RCC 7860 (cell line): ENCODE measurements around the gene LARGE2.
A peak's percentile ranks its signal among the peaks of the same experiment; 100 is the strongest.
"Not testable (repeated sequence)": the region's sequence is repeated elsewhere in the genome, so short reads cannot be mapped to it uniquely, and the experiment has no call there.

Source experiments
- DNase-seq: peaks from one replicate; pipeline ENCODE4 v3.0.0-alpha.2; 2015; ENCODE audit warnings: low spot score
- FAIRE-seq: peaks from 2 replicates; lab custom pipeline; 2012; peaks lifted over from hg19 to GRCh38; lab: Jason Lieb, UNC

The LARGE2 gene

DNA sequence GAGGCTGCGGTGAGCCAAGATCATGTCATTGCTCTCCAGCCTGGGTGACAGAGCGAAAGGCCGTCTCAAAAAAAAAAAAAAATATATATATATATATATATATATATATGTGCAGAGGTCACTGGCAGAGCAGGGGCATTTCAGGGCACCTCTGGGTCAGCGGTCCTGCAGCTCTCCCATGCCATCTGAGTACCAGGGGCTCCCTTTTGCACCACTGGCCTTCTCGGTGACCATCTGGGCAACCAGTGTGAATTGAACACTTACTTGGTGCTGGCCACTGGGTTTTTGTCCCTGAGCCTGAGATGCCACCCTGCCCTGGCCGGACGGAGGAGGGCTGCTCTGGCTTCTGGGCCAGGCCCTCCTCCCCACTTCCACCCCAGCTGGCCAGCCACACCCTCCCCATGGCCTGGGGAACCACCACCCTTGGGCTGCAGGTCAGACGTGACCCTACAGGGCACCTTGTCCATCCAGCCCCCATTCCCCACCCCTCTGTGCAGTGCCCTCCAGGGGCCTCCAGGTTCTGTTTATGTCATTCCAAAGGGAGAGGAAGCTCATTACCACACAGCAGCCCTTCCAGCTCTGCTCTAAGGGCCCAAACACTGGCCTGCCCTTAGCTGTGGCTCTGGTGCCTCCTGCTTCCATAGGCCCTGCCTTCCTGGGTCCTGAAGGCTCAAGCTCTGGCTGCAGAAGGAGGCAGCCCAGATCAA, 26.8 kb upstream of the LARGE2 start:
- FAIRE-seq (no peak), DNase-seq (no peak)

DNA sequence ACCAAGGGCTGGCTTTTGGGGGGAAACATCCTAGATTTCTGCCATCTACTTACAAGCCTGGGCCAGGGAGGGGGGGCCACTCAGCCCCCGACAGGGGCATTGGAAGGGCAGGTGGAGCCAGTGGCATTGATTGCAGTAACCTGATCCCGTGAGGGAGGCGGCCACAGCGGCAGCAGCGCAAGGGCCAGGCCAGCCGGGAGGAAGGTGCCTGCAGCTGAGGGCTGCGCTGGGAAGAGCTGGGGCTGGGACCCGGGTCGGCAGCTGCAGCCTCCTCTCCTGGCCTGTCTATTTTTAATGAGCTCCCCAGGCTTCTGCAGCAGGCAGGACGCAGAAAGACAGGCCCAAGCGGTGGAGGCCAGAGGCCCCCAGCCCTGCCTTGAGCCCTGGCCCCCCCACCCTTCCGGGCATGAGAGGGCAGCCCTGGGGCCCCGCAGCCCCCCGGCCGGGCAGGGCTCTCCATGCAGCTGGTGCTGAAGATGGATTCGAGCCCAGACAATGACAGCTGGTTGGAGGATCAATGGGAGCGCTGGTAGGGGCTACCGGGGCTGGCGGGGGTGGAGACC, 26.0 kb upstream of the LARGE2 start:
- FAIRE-seq = no peak

DNA sequence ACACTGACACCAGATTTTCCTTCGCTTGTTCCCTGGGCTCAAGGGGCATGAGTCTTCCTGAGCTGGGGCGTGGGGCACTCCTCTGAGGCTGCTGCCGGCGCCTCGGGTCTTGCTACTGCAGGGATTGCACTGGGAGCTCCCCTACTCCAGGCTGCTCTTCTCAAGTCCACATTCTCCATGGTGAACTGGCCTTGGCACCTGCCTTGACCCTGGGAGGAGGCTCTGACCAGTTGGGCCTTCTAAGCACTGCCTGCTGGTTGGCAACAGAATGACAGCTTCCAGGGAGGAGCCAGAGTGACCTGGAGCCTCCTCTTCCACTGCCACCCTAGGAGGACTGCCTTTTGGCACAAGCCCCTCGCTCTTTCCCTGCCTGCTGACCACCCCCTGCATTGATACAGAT, 24.9 kb upstream of the LARGE2 start:
- DNase-seq (no peak), FAIRE-seq (no peak)

More for the DNA sequence above, 26.0 kb upstream of the LARGE2 start:
- DNase-seq = no peak

DNA sequence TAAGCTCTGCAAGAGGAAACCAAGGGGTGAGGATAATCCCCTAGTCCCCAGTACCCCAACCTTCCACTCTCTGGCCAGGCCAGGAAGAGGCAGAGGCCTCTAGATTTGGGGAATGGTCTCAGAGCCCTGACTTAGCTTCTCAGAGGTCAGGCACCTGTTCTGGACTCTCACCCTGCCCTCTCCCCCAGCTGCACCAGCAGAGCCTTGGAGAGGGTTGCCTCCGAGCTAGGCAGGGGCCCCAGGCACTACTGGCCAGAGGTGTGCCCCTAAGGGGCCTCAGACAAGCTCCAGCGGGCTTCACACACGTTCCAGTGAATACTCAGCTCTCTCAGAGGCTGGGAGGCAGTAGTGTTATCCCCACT, 23.4 kb upstream of the LARGE2 start:
- DNase-seq (no peak), FAIRE-seq (no peak)

DNA sequence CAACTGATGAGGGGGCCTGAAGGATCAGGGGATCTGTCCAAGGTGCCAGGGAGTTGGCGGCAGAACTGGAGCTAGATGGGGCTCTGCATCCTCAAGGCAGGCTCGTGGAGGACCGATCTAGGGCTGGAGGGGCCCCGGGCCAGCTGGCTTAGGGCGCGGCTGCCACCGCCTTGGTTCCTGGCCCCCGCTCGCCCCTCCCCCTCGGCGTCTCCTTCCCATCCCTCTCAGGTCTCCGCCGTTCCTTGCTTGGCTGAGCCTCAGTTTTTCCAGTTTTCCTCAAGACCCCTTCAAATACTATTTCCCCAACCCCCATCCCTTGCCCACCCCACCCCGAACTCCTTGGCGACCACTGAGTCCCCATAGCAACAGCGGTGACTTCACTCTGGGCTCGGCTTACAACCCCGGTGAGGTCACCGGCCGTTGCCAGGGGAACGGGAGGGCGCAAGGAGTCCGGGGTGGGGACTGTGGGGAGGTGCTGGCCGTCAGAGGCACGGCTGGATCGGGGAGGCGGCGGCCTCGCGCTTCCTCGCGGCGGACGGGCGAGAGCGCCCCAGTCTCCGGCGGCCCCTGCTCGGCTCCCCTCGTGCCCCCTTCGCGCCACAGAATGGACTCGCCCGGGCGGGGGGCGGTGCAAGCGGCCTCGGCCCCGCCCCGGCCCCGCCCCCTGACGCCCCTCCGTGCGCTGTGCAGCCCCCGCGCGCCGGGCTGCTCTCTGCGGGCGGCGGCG, 22.8 kb upstream of the LARGE2 start:
- DNase-seq = peak; percentile 62
- FAIRE-seq = no peak

DNA sequence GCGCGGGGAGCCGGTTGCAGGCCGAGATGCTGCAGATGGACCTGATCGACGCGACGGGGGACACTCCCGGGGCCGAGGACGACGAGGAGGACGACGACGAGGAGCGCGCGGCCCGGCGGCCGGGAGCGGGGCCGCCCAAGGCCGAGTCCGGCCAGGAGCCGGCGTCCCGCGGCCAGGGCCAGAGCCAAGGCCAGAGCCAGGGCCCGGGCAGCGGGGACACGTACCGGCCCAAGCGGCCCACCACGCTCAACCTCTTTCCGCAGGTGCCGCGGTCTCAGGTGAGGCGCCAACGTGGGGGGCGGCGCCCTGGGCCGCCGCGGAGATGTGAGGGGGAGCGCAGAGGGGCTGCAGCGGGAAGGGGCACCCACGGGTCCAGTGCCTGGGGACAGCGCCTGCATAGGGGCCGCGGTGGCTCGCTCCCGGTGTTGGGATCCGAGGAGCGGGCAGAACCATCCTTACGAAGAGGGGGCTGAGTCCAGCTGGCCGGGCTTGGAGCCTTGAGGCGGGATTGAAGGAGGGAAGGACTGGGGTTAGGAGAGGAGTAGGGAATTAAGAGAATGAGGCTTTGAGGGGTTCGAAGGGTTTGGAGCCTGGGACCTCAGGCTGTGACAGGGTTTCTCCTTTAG, 22.2 kb upstream of the LARGE2 start:
- not testable (repeated sequence) for DNase-seq

DNA sequence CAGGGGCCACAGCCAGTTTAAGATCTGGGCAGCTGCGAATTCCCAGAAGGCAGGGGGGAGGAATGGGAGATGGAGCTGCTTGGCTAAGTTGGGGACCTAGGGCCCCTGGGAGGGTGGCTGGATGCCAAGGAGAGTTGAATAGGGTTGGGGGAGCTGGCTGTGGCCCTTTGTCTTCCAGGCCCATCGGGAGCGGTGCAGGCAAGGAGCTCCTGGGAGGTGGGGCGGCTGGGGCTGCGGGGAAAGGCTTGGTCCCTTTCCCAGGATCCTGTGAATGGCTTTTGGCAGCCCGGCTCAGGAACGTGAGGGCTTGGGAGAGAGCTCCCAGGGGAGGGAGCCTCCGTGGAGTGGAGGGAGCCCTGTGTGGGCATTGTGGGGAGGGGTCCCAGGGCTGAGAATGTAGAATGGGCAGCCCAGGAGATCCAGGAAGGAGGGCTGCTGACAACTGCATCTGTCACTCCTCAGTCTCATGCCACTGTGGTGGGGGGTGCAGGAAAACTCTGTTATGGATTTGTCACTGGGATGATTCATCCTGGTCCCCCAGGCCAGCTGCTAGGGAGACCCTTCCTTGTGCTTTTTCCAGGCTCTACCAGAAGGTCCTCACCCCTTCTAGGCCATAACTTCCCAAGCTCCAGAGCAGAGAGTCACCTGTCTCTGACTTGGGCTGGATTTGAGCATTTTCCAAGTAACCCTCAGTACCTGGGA, 21.4 kb upstream of the LARGE2 start:
- DNase-seq = no peak
- no peak for FAIRE-seq

More for the DNA sequence above, 22.2 kb upstream of the LARGE2 start:
- not testable (repeated sequence) for FAIRE-seq

DNA sequence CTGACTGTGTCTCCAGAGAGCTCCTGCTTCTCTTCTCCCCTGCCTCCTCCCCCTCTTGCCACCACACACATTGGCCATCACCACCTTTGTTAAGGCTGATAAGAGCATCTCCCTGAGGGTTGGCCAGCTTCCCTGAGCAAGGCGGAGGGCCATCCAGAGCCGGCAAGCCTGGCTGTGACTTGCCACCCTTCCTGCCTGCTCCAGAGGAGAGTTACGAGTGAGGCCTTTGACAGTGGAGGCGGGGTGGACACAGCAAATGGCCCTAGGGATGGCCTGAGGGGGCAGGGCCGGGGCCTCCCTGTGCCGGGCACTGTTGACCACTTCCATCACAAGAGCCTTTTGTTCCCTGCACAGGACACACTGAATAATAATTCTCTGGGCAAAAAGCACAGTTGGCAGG, 20.8 kb upstream of the LARGE2 start:
- no peak for DNase-seq
- no peak for FAIRE-seq

DNA sequence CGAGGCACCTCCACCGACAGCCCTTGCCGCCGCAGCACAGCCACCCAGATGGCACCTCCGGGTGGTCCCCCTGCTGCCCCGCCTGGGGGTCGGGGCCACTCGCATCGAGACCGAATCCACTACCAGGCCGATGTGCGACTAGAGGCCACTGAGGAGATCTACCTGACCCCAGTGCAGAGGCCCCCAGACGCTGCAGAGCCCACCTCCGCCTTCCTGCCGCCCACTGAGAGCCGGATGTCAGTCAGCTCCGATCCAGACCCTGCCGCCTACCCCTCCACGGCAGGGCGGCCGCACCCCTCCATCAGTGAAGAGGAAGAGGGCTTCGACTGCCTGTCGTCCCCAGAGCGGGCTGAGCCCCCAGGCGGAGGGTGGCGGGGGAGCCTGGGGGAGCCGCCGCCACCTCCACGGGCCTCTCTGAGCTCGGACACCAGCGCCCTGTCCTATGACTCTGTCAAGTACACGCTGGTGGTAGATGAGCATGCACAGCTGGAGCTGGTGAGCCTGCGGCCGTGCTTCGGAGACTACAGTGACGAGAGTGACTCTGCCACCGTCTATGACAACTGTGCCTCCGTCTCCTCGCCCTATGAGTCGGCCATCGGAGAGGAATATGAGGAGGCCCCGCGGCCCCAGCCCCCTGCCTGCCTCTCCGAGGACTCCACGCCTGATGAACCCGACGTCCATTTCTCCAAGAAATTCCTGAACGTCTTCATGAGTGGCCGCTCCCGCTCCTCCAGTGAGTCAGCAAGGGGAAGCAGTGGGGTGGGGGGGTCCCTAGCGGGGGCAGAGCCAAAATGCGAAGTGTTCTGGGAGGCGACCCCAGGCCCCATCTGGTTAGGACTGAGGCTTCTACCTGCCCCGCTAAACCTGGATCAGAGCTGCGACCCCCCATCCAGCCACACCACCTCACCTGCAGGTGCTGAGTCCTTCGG, 19.7 kb upstream of the LARGE2 start:
- FAIRE-seq = no peak

DNA sequence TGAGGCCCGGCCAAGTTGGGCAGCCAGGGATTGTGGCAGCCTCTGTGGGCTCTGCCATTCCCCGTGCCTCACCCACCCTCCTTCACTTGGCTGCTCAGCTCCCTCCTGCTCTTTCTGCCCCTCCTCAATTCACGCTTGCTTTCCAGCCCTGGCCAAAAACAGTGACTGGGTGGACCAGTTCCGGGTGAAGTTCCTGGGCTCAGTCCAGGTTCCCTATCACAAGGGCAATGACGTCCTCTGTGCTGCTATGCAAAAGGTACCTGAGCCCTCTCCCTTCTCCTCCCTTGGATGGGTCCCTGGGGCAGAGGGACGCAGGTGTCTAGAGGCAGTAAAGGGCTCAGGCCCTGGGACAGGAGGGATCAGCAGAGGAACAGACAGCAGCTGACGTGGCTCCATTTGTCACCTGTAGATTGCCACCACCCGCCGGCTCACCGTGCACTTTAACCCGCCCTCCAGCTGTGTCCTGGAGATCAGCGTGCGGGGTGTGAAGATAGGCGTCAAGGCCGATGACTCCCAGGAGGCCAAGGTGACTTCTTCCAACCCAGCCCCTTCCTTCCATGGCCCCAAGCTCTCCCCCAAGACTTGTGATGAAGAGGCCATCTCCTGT, 18.0 kb upstream of the LARGE2 start:
- no peak for FAIRE-seq
- DNase-seq = no peak

More for the DNA sequence above, 19.7 kb upstream of the LARGE2 start:
- DNase-seq = no peak

DNA sequence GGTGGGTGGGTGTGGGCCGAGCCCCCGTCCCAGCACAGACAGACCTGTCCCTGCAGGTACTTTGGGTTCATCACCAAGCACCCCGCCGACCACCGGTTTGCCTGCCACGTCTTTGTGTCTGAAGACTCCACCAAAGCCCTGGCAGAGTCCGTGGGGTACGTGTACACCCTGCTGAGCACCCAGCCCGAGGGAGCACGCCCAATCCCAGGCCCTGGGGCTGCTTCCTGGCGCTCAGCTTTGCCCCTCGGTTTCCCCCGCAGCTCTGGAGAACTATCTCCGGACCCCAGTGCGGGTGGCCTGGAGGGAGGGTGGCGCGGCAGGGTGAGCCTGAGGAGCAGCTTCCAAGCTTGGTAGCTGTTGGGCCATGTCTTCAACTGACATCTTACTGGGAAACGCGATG, 17.4 kb upstream of the LARGE2 start:
- FAIRE-seq (no peak), DNase-seq (no peak)

DNA sequence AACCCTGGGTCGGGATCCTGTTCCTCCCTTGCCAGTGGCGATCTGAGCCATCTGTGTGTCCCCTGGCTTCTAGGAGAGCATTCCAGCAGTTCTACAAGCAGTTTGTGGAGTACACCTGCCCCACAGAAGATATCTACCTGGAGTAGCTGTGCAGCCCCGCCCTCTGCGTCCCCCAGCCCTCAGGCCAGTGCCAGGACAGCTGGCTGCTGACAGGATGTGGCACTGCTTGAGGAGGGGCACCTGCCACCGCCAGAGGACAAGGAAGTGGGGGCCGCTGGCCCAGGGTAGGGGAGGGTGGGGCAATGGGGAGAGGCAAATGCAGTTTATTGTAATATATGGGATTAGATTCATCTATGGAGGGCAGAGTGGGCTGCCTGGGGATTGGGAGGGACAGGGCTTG, 16.9 kb upstream of the LARGE2 start:
- DNase-seq, FAIRE-seq: not testable (repeated sequence)

DNA sequence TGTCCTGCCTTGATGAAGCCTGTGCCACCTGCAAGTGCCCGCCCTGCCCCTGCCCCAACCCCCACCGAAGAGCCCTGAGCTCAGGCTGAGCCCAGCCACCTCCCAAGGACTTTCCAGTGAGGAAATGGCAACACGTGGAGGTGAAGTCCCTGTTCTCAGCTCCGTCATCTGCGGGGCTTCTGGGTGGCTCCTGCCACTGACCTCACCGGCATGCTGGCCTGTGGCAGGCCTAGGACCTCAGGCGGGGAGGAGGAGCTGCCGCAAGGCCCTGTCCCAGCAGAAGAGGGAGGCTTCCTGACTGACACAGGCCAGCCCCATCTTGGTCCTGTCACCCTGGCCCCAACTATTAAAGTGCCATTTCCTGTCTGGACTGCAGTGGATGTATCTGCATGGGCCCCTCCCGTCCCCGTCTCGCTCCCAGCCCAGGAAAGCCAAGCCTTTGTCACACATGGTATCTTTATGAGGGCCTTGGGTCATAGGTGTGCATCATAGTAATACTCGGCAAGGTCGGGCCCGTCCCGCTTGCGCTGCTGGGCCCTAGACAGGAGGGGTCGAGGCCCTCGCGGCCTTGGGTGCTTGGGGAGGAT, 16.3 kb upstream of the LARGE2 start:
- FAIRE-seq (no peak), DNase-seq (no peak)

DNA sequence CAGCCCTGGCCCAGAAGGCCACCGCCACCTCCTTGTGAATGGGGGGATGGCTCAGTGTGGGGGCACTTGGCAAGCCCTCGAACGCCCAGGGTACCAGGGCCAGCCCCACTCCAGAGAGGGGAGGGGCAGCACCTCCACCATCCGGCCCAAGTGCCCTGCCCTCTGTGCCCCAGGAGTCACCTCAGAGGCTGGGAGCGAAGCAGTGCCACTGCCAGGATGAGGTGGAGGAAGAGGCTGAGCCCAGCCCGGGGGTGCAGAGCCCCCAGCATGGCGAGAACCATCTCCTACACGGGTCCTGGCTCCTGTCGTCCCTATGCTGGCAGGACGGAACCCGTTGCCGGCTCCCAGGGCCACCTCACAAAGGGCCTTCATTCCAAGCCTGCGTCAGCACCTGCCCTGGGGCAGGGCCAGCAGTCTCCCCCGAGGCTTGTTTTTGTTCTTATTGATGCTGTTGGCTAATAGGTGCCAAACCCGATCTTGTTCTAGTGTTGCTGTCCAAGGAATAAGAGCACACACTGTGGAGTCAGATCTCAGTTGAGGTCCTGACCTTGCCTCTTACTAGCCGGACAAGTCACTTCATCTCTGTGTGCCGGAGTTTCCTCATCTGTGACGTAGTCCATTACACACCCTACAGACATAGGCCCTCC, 15.4 kb upstream of the LARGE2 start, which contains the start of gene FREY1:
TSS of gene FREY1 (minus strand) at position 307 of the 647 bp plus-strand sequence. CDS start at position 281, 26 bp downstream.
- FAIRE-seq (no peak), DNase-seq (no peak)

DNA sequence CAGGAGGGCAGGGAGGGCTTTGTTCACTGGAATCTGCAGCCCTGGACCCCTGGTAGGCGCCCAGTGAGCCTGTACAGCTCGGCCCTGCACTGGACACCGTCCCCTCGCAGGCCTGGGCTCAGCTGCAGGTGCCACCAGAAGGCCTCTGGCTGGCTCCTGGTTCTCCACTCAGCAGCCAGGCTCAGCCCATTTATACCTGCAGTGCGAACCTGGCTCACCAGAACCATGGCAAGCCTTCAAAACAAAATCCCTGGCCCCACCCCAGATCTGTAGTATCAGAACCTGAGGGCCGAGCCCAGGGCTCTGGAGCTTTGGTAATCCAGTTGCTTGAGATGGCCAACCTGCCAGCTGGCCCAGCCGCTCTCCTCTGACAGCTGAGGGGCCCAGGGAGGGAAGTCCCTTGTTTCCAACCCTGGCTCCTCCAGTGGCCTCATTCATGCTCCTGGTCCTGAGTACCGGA, 14.5 kb upstream of the LARGE2 start:
- DNase-seq = no peak
- FAIRE-seq = no peak

DNA sequence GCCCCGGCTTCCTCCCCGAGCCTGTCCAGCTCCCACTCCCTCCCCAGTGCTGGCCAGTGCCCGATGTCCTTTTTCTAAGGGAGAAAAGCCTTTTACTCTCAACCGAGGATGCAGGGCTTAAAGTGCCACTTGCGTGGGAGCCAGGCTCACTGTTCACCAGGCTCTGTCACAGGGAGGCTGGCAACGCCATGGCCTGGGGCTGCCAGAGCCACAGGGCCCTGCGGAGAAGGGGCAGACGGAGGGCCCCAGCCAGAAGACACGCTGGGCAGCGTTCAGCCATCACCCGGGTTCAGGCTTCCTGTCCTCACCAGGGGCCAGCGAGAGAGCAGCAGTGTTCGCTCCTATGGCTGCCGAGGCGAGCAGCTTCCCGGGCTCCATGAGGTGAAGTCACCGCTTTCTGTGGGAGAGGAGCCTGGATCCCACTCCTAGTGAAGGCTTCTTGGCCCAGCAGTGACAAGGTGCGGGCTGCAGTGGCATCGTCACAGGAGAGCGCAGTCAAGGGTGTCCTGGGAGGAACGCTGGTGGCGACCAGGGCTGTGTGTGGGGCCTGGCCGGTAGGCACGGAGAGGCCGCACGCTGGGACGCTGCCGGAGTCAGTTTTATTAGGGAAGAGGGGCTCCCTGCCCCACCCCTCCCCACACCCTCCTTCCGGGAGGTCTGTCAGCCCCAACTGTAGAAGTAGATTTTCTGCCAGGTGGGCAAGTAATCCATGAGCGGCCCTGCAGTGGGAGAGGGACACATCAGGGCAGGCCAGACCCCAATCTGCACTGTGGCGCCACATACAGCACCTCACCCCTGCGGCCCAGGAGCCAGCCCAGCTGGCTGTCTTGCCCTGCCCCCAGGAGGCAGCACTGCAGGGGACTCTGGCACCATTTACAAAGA, 12.6 kb upstream of the LARGE2 start:
- no peak for FAIRE-seq

DNA sequence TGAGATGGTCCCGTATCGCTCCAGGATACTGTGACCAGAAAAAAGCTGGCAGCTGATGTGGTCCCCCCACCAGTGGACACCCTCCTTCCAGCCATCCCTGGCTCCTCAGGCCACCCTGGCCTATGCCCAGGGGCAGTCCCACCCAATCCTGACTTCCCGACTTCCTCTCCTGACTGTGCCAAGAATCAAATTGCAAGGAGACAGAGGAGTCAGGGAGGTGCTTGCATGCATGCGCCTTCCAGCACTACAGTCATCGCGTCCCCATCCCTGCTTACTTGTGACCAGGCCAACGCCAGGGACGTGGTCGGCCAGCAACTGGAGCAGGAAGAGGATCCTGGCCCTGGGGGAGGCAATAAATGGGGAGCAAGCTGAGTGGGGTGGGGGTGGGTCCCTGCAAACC, 11.8 kb upstream of the LARGE2 start:
- FAIRE-seq = no peak
- DNase-seq = no peak

More for the DNA sequence above, 12.6 kb upstream of the LARGE2 start:
- DNase-seq = no peak
